ENCODE data around the gene HS3ST5.

GRCh38 chr6:114068771-114069170, 274.1 kb downstream of the HS3ST5 start:
- TF ChIP-seq CTCF (IDR thresholded peaks at IDR 0.05; ENCODE audit: low read depth, low read length): no peak
- TF ChIP-seq EZH2phosphoT487 (IDR thresholded peaks at IDR 0.05; ENCODE audit: low read depth): no peak

Data from OCI-LY3 (cell line).